Measurements from ENCODE around the gene MYL4. TPM values are rescaled to one million over a fixed set of nuclear protein-coding genes. Genes with fewer than 3 reads are reported as not detected.

The MYL4 gene
- total and polyA plus RNA-seq, 10 of the 15 experiments (the other 5 are each of a cell fraction or from before 2014, with no cell fraction given), result 0.23 to 1.6 (median 0.58) TPM; not detected in 3

- TF ChIP-seq RCOR1 (conservative IDR thresholded peaks at IDR 0.05; ENCODE audit: low read depth, low read length), result no peak
- no peak for TF ChIP-seq MTA3 (IDR thresholded peaks at IDR 0.05; ENCODE audit: borderline replicate concordance, low read length)
- no peak for TF ChIP-seq FOXM1 (IDR thresholded peaks at IDR 0.05; ENCODE audit: low read depth, low read length)
- TF ChIP-seq CBX3 (IDR thresholded peaks at IDR 0.05; ENCODE audit: borderline replicate concordance, low read depth), result no peak
- TF ChIP-seq POLR2A (IDR thresholded peaks at IDR 0.05; ENCODE audit: low read depth, low read length), result no peak
- no peak for TF ChIP-seq CBX5 (IDR thresholded peaks at IDR 0.05; ENCODE audit: low read depth)
- no peak for TF ChIP-seq CBFB (IDR thresholded peaks at IDR 0.05; ENCODE audit: low read depth)
- no peak for TF ChIP-seq HSF1 (IDR thresholded peaks at IDR 0.05; ENCODE audit: low read depth, low read length)
- no peak for TF ChIP-seq EP300 (IDR thresholded peaks at IDR 0.05; ENCODE audit: borderline replicate concordance in 1 of 2, control insufficient read depth in 1 of 2, low read depth in 2 of 2, low read length in 2 of 2)
- TF ChIP-seq SMARCA5 (IDR thresholded peaks at IDR 0.05), result no peak
- no peak for TF ChIP-seq MEF2A (IDR thresholded peaks at IDR 0.05; ENCODE audit: insufficient read depth, low read depth, low read length)
- TF ChIP-seq TAF1 (IDR thresholded peaks at IDR 0.05; ENCODE audit: borderline replicate concordance, low read depth, low read length), result 0 out of 2 replicates have a peak, but pooled peaks have one; percentile 26
- no peak for TF ChIP-seq NR2C2 (IDR thresholded peaks at IDR 0.05; ENCODE audit: borderline replicate concordance, control insufficient read depth, insufficient read length, low read depth)
- TF ChIP-seq RUNX3 (IDR thresholded peaks at IDR 0.05; ENCODE audit: low read length), result no peak; the same call in 1 of the 2 replicates
- TF ChIP-seq SIX5 (IDR thresholded peaks at IDR 0.05; ENCODE audit: low read depth, low read length, severe bottlenecking), result no peak
- no peak for TF ChIP-seq GATAD2B (conservative IDR thresholded peaks at IDR 0.05; ENCODE audit: low read depth)
- TF ChIP-seq GABPA (IDR thresholded peaks at IDR 0.05; ENCODE audit: low read depth), result no peak
- 0 out of 4 replicates have a peak, but pooled peaks of 1 of the 2 experiments have one; percentile 32 for TF ChIP-seq IKZF2 (IDR thresholded peaks at IDR 0.05)
- no peak for TF ChIP-seq SPI1 (IDR thresholded peaks at IDR 0.05; ENCODE audit: borderline replicate concordance, insufficient read depth, low read depth, low read length)
- peak; percentile 55; the same call in 1 of the 2 replicates for TF ChIP-seq PML (IDR thresholded peaks at IDR 0.05; ENCODE audit: low read length)
- TF ChIP-seq SMAD1 (IDR thresholded peaks at IDR 0.05; ENCODE audit: low read depth, partially characterized antibody), result no peak
- no peak for TF ChIP-seq BACH1 (IDR thresholded peaks at IDR 0.05; ENCODE audit: borderline replicate concordance)
- no peak for TF ChIP-seq RAD51 (IDR thresholded peaks at IDR 0.05)
- TF ChIP-seq YY1 (IDR thresholded peaks at IDR 0.05; ENCODE audit: low read depth, low read length), result 0 out of 2 replicates have a peak, but pooled peaks have one; percentile 8
- no peak for TF ChIP-seq SREBF2 (IDR thresholded peaks at IDR 0.05; ENCODE audit: low read length)
- TF ChIP-seq SMC3 (IDR thresholded peaks at IDR 0.05; ENCODE audit: borderline replicate concordance, low read length), result no peak
- no peak for TF ChIP-seq SRF (IDR thresholded peaks at IDR 0.05; ENCODE audit: low read depth in 2 of 2, low read length in 2 of 2)
- TF ChIP-seq PAX5 (IDR thresholded peaks at IDR 0.05; ENCODE audit: borderline replicate concordance, low read depth, low read length), result no peak
- no peak for TF ChIP-seq SMAD5 (IDR thresholded peaks at IDR 0.05; ENCODE audit: low read depth)
- TF ChIP-seq NFIC (IDR thresholded peaks at IDR 0.05; ENCODE audit: low read depth, low read length), result no peak
- 0 out of 2 replicates have a peak, but pooled peaks have one; percentile 6 for TF ChIP-seq SIN3A (IDR thresholded peaks at IDR 0.05; ENCODE audit: low read depth, low read length)
- no peak for TF ChIP-seq E2F4 (IDR thresholded peaks at IDR 0.05; ENCODE audit: low read depth, low read length)
- no peak for TF ChIP-seq STAT3 (IDR thresholded peaks at IDR 0.05; ENCODE audit: low read depth, low read length)
- TF ChIP-seq NR2C1 (IDR thresholded peaks at IDR 0.05), result no peak
Measured at GRCh38 chr17:47188271-47188875, 20.8 kb upstream of the MYL4 start (continued).

Data from GM12878 (cell line).